NCI-H2171 treated with DMSO at 0.1 percent for 48 hours (cell line): ENCODE results near the gene IFIT1.
"Not testable (repeated sequence)": the region's sequence is repeated elsewhere in the genome, so short reads cannot be mapped to it uniquely, and the experiment has no call there.

ENCODE experiments used
- DNase-seq: peaks from one replicate; lab custom pipeline; 2025; lab: John Stamatoyannopoulos, UW

IFIT1 gene, protein sequence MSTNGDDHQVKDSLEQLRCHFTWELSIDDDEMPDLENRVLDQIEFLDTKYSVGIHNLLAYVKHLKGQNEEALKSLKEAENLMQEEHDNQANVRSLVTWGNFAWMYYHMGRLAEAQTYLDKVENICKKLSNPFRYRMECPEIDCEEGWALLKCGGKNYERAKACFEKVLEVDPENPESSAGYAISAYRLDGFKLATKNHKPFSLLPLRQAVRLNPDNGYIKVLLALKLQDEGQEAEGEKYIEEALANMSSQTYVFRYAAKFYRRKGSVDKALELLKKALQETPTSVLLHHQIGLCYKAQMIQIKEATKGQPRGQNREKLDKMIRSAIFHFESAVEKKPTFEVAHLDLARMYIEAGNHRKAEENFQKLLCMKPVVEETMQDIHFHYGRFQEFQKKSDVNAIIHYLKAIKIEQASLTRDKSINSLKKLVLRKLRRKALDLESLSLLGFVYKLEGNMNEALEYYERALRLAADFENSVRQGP

GRCh38 chr10:89391907-89392756, at the start of gene IFIT1:
IFIT1 (plus strand) TSS chr10:89392623; CDS start chr10:89392713, 90 bp downstream.
- DNase-seq = no peak

GRCh38 chr10:89343089-89343767, 49.2 kb upstream of the IFIT1 start:
- no peak for DNase-seq

DNA sequence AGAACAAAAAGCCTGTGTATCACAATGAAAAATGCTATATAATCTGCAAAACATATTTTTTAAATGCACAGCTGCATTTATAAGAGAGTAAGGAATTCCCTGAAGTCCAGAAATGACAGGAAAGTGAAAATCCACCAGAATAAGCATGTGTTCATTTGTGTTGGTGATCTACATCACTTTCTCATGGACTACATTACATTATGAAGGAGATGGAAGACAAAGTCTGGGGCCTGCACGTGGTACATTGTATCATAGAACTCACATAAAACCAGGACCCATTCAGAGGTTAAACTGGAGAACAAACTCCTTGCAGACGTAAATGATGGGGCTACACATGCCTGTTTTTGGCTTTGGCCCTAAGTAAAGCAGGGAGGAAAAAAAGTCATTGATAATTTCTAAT, 48.3 kb upstream of the IFIT1 start:
- DNase-seq = no peak

GRCh38 chr10:89345367-89346000, 46.9 kb upstream of the IFIT1 start:
- DNase-seq = no peak

GRCh38 chr10:89346405-89347254, 45.8 kb upstream of the IFIT1 start:
- DNase-seq = no peak

DNA sequence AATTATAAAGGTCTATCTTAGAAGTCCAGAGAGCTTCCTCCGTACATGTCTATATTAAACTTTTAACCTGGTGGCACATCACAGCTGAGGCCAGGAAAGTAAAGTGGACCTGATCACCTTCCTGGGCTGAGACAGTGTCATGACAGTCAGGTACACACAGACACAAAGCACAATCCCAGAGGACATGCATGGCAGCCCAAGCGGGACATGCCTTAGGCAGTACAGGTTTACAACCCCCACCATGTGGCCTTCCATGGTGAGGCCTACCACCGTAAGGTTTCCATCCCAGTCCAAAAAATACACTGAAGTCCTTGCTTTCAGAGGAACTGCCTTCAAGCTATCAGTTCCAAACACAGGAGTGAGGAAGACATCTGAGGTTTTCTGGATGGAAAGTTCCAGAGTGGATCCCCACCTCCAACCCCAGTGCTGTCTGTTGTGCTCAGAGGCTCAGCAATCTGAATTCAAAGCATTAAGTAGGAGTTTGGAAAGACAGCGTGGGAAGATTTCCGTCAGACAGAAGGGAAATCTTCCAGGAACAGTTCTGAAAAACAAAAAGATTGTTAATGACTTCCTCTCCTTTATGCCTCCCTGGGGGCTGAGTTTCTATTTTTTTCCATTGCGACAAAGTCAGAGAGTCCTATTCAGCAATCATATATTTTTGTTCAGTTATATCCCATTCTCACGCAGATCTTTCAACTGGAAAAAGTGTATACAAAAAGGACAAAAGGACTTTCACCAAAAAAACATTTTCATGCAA, 44.5 kb upstream of the IFIT1 start:
- no peak for DNase-seq

- DNase-seq = no peak
These were observed 43.9 kb upstream of the IFIT1 start for GRCh38 chr10:89348481-89348880.

GRCh38 chr10:89348975-89349374, 43.4 kb upstream of the IFIT1 start:
- no peak for DNase-seq

DNA sequence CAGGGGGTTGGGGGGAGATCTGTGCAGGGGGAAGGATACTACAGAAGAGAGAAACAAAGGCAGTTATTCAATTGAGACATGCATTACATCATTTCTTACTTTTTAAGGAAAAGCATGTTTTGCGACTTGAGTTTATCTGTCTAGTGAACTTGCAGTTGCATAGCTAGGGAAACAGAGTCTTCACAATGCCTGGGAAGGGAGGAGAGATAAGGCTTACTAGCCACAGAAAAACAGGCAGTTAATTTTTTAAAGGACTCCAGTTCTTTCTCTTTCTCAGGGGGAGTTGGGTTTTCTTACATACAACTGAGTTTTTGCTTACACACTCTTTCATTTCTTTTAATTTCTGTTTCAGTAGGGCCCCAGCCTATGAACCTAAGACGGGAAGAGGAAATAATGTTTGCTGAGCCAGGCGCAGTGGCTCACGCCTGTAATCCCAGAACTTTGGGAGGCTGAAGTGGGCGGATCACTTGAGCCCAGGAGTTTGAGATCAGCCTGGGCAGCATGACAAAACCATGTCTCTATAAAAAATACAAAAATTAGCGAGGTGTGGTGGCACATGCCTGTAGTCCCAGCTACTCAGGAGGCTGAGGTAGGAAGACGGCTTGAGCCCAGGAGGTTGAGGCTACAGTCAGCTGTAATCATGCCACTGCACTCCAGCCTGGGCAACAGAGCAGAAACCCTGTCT, 41.6 kb upstream of the IFIT1 start:
- DNase-seq = not testable (repeated sequence)

DNA sequence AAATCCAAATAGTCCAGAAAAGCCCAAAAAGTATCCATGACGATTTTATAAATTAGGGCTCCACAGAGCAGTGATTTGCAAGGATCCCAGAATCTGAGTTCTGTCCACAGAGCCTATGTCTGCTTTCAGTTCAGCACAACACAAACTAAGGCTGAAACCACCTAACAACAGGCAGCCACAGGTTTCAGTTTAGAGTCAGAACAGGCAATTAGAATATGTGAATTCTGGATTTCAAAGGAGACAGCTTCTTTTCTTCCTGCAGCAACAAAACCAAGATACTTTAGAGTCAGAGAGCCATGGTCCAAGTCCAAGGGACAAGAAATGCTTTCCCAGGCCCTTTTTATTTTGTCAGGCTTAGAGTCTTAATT, 41.0 kb upstream of the IFIT1 start:
- no peak for DNase-seq

DNA sequence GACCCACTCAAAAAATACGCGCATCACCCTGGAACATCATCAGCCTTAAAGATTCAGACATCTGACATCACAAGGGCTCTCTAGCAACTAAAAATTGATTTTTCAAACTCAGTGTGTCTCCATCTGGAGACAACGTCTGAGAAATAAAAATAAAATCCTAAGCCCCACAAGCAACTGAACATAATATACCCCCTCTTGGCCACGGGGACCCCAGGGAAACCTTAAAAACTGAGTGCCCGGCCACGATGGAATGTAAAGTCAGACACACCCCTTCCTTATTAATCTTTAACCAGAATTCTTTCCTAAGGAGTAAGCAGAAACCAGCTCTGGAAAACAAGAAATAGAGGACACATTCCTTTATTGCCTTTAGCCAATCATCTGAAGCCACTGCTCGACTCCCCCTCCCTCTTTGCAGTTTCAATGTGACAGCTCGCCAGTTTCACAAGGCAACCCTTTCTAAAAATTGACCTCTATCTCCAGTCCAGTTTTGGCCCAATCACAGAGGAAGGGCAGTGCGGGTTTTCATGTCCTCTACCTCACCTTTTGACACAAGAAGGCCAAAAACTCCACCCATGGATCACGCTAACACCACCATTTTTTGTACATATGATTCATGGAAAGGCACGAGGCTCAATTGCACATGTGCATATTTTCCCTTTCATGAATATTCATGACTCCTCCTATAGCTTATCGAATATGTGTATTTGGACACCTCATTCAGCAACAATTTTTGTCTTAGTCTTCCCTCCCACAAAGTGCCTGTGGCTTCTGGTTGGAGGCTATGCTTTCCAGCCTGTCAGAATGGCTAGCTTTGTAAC, 40.4 kb upstream of the IFIT1 start:
- DNase-seq = no peak

DNA sequence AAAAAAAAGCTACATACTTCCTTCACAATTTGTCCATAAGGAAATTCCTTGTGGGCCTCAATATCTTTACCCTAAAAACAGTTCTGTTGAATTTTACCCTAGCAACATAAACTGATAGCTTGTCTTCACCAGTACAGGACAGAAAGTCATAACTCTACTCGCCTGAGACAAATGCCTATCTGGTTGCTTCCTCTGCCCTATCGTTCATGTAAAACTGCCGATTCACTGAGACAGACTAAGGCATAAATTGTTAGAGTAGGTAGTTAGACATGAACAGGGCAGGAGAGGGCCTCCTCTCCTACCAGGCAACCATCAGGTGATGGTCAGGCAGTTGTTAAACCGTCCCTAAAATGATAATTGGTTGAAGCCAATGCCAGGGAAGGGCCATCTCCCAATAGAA, 39.6 kb upstream of the IFIT1 start:
- DNase-seq = no peak

DNA sequence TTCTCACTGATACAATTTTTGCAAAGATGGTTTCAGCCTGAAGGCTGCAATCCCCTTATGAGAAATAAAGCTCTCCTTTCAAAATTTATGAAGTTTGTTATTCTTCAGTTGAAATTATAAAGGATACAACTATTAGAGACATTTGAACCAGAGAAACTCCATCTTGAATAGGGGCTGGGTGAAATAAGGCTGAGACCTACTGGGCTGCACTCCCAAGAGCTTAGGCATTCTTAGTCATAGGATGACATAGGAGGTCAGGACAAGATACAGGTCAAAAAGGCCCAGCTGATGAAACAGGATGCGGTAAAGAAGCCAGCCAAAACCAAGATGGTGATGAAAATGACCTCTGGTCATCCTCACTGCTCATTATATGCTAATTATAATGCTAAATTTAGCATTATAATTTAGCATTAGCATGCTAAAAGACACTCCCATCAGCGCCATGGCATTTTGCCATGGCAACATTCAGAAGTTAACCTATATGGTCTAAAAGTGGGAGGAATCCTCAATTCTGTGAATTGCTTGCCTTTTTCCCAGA, 37.0 kb upstream of the IFIT1 start:
- DNase-seq = no peak

DNA sequence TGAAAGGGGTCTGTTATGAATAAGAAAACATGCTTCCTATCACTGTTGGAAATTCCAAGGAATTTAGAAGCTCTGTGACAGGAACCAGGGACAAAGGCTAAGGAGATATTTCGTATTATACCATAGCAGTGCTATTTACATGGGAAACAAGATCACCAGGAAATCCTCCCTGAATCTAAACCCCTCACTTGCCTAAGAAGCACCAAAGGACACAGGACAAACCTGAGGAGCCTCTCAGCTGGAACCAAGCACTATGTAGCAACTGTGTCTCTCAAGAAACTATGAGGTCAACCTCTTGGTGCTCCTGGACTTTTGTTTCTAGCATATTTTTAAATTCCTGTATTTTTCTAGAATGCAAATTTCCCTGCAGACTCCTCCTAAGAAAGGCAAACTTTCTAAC, 35.3 kb upstream of the IFIT1 start:
- DNase-seq = no peak

DNA sequence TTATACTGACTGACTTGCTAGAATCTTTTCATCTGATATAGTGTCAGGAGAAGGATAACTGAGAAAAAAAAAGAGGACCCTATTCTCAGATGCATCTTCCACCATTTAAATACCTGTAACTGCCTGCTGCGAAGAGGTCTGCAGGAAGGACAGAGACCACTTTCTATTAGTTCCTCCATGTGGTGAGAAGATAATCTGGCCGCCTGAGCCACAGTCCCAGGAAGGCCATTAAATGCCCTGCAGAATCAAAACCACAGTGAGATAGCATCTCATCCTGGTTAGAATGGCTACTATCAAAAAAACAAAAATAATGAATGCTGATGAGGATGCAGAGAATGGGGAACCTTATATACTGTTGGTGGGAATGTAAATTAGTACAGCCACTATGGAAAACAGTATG, 34.4 kb upstream of the IFIT1 start:
- no peak for DNase-seq

DNA sequence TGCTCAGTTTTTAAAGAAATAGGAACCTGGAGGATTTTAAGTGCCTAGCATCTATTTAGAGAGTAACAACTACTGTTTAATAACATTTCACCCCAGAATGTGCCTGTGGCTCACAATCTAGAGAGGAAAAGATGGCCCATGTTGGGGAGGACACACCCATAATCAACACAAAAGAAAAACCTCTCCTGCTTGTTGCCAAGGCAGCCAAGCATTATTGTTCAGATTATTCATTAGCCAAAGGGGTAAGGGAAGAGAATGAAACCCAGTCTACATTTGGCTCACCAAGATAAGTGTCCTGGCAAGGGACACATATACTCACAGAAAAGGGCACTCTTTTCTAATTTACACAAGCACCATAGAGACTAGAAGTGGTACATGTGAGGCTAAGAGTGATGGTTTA, 32.3 kb upstream of the IFIT1 start:
- DNase-seq = no peak

GRCh38 chr10:89362929-89363328, 29.5 kb upstream of the IFIT1 start:
- DNase-seq = no peak

DNA sequence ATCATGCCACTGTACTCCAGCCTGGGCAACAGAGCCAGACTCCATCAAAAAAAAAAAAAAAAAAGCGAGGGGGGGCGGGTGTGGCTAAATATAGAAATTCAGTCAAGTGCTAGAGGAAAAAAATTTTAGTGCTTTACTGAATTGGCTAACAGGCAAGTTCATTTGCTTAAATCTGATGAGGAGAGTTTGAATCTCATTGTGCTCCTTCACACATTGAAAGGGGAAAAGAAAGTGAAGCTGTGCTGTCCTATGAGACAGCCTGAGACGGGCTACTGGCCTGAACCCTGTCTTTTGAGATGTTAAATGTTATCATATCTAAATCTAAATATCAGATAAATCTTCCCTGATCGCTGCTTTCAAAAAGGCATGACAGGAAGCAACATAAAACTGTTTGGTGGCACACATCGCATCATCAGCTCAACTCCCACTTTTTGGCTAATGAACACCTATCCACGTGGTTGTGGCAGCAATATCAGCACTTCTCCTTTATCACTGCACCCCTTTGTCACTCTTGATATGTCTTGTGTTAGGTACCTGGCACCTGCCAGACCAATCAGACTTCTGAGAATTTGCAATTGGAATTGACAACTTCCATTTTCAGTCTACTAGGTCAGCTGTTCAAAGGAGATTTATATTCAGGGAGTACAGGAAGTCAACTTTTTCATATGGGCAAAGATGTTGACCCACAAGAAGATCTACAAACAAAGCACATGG, 28.5 kb upstream of the IFIT1 start:
- no peak for DNase-seq
